ENCODE data around the gene VPS13C.

VPS13C gene

GRCh38 chr15:61889706-61890105 is 170.5 kb downstream of the VPS13C start:
- in situ Hi-C loops (cut with MboI; ENCODE audit: low sequenced_read_pairs, unreplicated experiment), result no loop called here
- TF ChIP-seq CTCF (IDR thresholded peaks at IDR 0.05; ENCODE audit: borderline replicate concordance, control extremely low read depth, extremely low read depth, insufficient read depth, missing control alignments), result no peak
- no peak for DNase-seq (ENCODE audit: low spot score)

GRCh38 chr15:61888074-61888780 is 172.0 kb downstream of the VPS13C start:
- in situ Hi-C loops (cut with MboI; ENCODE audit: low sequenced_read_pairs, unreplicated experiment), result no loop called here
- DNase-seq (ENCODE audit: low spot score), result no peak
- no peak for TF ChIP-seq CTCF (IDR thresholded peaks at IDR 0.05; ENCODE audit: borderline replicate concordance, control extremely low read depth, extremely low read depth, insufficient read depth, missing control alignments)

DNA sequence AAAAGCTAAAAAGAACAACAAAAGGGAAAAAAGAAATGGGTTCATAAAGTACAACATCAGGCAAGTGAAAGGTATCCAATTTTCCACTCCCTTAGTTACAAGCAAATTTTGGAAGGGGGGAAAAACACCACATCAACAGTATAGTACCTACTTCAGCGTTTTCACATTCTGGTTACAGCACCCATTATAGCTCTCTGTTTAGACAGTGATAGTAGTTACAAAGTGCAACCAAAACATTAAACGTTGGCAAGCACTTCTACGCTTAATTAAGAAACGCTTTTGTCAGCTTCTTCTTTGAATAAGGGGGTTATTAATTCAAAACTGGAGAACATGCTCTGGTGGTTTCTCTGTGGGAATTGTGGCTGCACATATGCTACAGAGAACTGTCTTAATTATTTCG is 180.2 kb downstream of the VPS13C start:
- TF ChIP-seq CTCF (IDR thresholded peaks at IDR 0.05; ENCODE audit: borderline replicate concordance, control extremely low read depth, extremely low read depth, insufficient read depth, missing control alignments), result no peak
- in situ Hi-C loops (cut with MboI; ENCODE audit: low sequenced_read_pairs, unreplicated experiment), result no loop called here
- no peak for DNase-seq (ENCODE audit: low spot score)

- in situ Hi-C loops (cut with MboI; ENCODE audit: low sequenced_read_pairs, unreplicated experiment), result loop anchor here (10.0 kb wide), 1 partner anchor 186 kb away; the partner anchor contains the start of genes C2CD4A and VPS13C
- no peak for TF ChIP-seq CTCF (IDR thresholded peaks at IDR 0.05; ENCODE audit: borderline replicate concordance, control extremely low read depth, extremely low read depth, insufficient read depth, missing control alignments)
- no peak for DNase-seq (ENCODE audit: low spot score)
Measured at GRCh38 chr15:61879219-61879618, 181.0 kb downstream of the VPS13C start.

DNA sequence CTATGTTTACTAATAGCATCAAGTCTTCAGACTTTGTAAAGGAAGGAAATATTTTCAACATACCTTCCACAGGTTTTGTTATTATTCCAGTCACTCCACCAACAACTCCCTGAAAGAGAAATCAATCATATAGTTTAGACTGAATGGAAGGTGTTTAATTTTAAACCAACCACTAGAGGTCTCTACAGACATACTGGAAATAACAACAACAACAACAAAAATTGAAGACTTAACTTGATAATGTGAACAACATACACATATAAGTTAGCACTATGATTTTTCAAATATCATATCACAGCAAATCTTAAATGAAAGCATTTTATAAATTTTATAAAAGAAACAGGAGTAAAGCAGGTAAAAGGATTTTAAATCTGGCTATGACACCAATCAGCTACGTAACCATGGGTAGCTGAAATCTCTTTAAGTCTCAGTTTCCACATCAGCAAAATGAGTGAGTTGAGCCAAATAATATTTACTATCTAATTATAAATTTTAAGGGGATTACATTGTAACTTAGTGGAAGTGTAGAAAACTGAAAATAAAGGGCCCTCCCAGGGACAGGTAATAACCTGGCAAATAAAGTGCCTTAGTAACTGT is 188.2 kb downstream of the VPS13C start:
- in situ Hi-C loops (cut with MboI; ENCODE audit: low sequenced_read_pairs, unreplicated experiment), result loop anchor here (10.0 kb wide), 1 partner anchor 193 kb away; the partner anchor contains the start of genes C2CD4A and VPS13C
- peak; percentile 12 for TF ChIP-seq CTCF (IDR thresholded peaks at IDR 0.05; ENCODE audit: borderline replicate concordance, control extremely low read depth, extremely low read depth, insufficient read depth, missing control alignments)
- DNase-seq (ENCODE audit: low spot score), result peak; percentile 8

- in situ Hi-C loops (cut with MboI; ENCODE audit: low sequenced_read_pairs, unreplicated experiment), result loop anchor here (10.0 kb wide), 1 partner anchor 195 kb away; the partner anchor contains the start of genes C2CD4A and VPS13C
- DNase-seq (ENCODE audit: low spot score), result no peak
- no peak for TF ChIP-seq CTCF (IDR thresholded peaks at IDR 0.05; ENCODE audit: borderline replicate concordance, control extremely low read depth, extremely low read depth, insufficient read depth, missing control alignments)
Measured at GRCh38 chr15:61869656-61870055, 190.6 kb downstream of the VPS13C start.
